Measurements from ENCODE around the gene MTA2.
"Not testable (repeated sequence)": the region's sequence is repeated elsewhere in the genome, so short reads cannot be mapped to it uniquely, and the experiment has no call there.

Gene MTA2

DNA sequence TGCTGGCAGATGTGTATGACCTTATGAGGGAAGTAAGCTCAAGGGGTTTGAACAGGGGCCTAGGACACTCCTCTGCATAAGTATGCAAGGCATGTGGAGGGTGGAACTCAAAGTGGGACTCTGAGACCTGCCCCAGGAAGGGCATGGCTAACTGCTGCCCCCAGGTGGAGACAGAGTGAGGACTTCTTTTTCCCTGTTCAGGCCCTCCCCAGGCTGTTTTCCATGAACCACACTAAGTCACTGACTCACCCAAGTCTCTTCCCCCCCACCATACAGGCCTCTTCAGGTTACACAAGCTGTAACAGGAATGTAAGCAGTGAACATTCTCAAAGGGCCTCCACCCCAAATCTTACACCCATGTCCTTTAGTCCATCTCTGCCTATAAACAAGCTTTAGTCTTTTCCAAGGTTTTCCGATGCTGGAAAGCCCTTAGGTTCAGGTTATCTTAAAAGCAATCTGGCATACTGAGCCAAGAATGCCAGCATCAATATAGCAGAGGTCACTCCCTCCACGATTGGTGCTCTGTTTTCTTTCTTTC lies 41.0 kb downstream of the MTA2 start:
- Mint-ChIP-seq H3K36me3 (peaks cover 45% of the 10 kb centered on the region), H3K4me1 (peaks cover 64% of the 10 kb centered on the region), H3K4me3 (no peak overlapping the region), H3K27me3 (no peaks in the 10 kb centered on the region), H3K9me3 (no peaks in the 10 kb centered on the region), H3K27ac (peak overlapping the region; percentile 80)
- peak; percentile 86 for DNase-seq
- CTCF ChIA-PET = interaction anchor here (0.7 to 11.7 kb wide), 23 partner anchors 9 to 179 kb away, joined by 3 to 276 read pairs (median 5); partner anchors contain the start of genes AHNAK, LRRN4CL, SCGB1A1 and TUT1

DNA sequence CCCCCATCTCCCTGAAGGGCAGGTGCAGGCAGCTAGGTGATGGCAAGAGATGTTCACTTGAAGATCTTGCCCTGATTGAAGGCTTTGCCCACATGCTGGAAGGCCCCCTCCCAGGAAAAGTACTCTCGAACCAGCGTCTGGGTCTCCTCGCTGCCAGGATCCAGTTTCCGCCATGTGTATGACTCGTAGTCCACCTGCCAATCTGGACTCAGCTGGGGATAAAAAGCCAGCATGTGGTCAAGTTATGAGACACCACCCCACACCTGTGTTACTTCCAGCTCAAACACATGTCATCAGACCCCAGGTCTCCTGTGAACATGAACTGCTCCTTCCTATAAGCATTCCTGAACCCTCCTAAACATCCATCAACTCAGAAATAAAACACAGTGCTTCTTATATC lies 42.0 kb downstream of the MTA2 start:
- H3K36me3 Mint-ChIP-seq = peaks cover 44% of the 10 kb centered on the region
- H3K9me3 Mint-ChIP-seq = not testable (repeated sequence)

DNA sequence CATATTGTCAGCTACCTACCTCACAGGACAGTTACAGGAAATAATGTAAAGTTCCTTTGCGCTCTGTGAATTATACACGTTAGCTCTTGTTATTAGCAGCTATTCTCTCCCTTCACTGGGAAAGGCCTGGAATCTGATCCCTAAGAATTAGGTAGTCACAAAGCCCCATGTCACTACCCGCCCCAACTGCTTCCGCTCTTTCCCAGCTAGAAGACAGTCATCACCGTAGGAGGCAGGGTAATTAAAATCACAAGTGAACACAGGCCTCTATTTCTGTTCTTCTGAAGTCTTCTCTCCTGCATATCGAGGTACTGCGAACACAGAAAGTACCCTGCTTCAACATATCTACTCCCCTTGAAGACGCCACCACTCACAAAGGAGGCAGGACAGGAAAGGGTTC lies 42.5 kb downstream of the MTA2 start:
- Mint-ChIP-seq H3K27me3 (no peaks in the 10 kb centered on the region), H3K4me1 (peaks cover 75% of the 10 kb centered on the region), H3K36me3 (peaks cover 44% of the 10 kb centered on the region), H3K27ac (peak overlapping the region; percentile 97), H3K4me3 (no peak overlapping the region), H3K9me3 (no peaks in the 10 kb centered on the region)
- no peak for DNase-seq
- CTCF ChIA-PET = interaction anchor here (0.7 to 11.7 kb wide), 8 partner anchors 12 to 186 kb away, joined by 3 to 276 read pairs (median 7); partner anchors contain the start of gene AHNAK

More for the DNA sequence above, 42.0 kb downstream of the MTA2 start:
- DNase-seq, H3K27me3 Mint-ChIP-seq, H3K4me3 Mint-ChIP-seq: not testable (repeated sequence)
- Mint-ChIP-seq H3K4me1 (peaks cover 71% of the 10 kb centered on the region), H3K27ac (peak overlapping the region; percentile 97)
- CTCF ChIA-PET = interaction anchor here (0.6 to 11.7 kb wide), 13 partner anchors 8 to 187 kb away, joined by 3 to 276 read pairs (median 6); partner anchors contain the start of genes AHNAK and TUT1

DNA sequence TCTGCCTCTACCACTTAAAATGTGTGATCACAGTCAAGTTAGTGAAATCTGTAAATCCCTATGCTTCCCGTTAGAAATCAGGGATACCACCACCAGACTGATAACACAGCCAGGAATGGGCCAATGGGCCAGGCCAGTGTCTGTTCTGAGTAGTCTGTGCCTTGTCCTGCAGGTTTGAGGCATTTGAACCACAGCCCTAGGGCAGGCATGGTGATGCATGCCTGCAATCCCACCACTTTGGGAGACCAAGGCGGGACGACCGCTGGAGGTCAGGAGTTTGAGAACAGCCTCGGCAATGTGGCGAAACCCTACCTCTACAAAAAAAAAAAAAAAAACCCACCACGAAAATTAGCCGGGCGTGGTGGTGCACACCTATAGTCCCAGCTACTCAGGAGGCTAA lies 43.0 kb downstream of the MTA2 start:
- H3K27me3 Mint-ChIP-seq = no peaks in the 10 kb centered on the region
- H3K9me3 Mint-ChIP-seq = no peaks in the 10 kb centered on the region
- no peak overlapping the region for H3K4me3 Mint-ChIP-seq
- H3K27ac Mint-ChIP-seq = peak overlapping the region; percentile 97
- H3K36me3 Mint-ChIP-seq = peaks cover 41% of the 10 kb centered on the region
- no peak for DNase-seq
- CTCF ChIA-PET = interaction anchor here (0.7 to 11.7 kb wide), 8 partner anchors 13 to 186 kb away, joined by 3 to 276 read pairs (median 7); partner anchors contain the start of gene AHNAK
- H3K4me1 Mint-ChIP-seq = peaks cover 78% of the 10 kb centered on the region

DNA sequence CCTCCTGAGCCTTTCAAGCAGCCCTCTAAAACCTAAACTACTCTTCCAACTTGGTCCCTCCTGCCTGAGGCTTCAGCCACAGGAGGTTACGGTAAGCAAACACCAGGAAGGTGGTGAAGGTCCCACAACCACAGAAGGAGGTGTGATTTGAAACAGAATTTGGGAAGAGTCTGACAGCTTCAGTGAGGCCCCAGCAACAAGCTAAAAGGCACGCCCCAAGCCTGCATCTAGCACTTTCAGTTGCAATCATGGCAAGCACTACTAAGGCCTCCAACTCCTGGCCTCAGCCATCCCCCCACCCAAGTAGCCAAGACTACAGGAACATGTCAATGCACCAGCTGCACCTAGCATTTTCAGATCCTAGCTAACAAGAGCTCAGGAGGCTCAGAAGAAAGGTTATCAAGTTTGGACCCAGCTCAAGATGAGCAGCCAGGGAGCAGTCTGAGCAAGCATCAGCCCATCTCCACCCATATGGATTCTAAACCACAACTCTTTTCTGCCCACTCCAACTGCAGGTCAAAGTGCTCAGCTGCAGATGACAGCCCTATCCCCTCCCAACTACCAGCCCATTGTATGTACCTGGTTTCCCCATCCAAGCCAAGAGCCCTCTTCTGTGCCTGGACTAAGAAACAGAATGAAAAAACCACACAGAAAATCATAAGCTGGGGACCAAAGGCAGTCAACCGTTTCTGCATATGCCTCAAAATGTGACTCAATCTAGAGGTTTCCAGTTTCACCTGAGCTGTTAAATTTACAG lies 44.6 kb downstream of the MTA2 start:
- peaks cover 35% of the 10 kb centered on the region for H3K36me3 Mint-ChIP-seq
- CTCF ChIA-PET = interaction anchor here (0.5 to 11.7 kb wide), 7 partner anchors 9 to 219 kb away, joined by 3 to 276 read pairs (median 7); partner anchors contain the start of gene AHNAK
- no peaks in the 10 kb centered on the region for H3K9me3 Mint-ChIP-seq
- H3K27ac Mint-ChIP-seq = peak overlapping the region; percentile 97
- peaks cover 90% of the 10 kb centered on the region for H3K4me1 Mint-ChIP-seq
- H3K4me3 Mint-ChIP-seq = peak overlapping the region; percentile 59
- H3K27me3 Mint-ChIP-seq = no peaks in the 10 kb centered on the region
- peak; percentile 85 for DNase-seq

DNA sequence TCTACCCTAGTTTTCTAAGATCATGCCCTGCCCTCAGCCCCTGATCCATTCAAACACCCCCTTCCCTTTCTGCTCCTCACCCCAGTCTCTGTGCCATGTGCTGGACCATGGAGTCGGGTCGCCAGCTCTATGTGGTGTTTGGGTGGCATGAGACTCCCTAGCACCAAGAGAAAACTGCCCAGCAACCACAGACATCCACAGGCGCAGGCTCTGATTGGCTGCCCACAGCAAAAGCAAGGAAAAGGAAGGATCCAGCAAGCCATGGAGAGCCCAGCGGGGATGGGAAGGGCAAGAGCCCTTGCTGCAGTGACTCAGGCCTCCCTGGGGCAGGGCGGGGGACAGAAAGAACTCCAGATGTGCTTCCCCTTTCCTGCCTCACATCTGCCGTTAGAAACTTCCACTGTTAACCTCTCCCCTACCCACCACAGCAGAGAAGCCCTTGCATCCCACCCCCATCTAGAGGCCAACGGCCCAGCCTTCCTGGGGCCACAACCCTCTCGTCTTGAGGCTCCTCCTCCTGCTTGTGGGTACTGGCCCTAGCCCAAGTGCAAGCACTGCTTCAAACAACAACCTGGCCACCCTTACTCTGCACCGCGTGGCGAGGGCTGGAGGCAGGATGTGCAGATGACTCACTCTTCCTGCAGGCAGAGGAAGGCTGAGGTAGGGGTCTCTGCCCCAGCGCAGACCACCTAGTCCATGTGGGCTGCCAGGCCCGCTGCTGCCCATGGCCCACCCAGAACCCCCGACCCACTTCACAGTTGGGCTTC lies 45.4 kb downstream of the MTA2 start:
- peak overlapping the region; percentile 97 for H3K27ac Mint-ChIP-seq
- peaks cover 31% of the 10 kb centered on the region for H3K36me3 Mint-ChIP-seq
- peak overlapping the region; percentile 59 for H3K4me3 Mint-ChIP-seq
- peaks cover 95% of the 10 kb centered on the region for H3K4me1 Mint-ChIP-seq
- H3K27me3 Mint-ChIP-seq = no peaks in the 10 kb centered on the region
- H3K9me3 Mint-ChIP-seq = no peaks in the 10 kb centered on the region
- DNase-seq = peak; percentile 93
- CTCF ChIA-PET = interaction anchor here (0.6 to 11.7 kb wide), 5 partner anchors 14 to 218 kb away, joined by 3 to 276 read pairs (median 12); partner anchors contain the start of genes AHNAK and TUT1

DNA sequence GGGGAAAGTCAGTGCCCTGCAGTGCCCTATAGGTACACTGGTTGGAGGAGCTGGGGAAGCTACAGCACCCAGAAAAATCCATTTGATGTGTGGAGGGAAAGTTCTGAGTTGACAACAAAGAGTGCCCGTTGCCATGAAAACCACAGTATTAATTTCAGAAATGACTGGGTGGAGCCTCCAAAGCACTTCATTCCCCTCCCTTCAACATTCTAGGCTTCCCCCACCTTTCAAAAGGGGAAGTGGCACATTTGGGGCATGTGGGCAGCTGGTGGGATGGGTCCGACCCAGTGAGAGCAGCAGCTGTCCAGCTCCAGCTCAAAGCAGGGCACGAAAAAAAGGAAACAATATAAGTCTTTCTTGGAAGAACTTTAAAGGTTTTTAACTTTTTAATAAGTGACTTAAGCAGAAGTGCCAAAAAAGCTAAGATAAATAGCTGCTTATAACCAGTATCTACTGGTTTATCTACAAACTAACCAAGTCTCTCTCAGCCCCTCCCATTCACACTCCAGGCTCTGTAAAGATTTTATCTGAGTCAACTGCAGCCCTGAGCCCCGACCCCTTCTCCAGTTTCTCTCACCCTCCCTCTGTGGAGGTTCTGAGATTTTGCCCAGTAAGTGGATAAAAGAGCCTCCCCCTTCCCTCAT lies 46.1 kb downstream of the MTA2 start:
- peak overlapping the region; percentile 97 for H3K27ac Mint-ChIP-seq
- H3K9me3 Mint-ChIP-seq = no peaks in the 10 kb centered on the region
- CTCF ChIA-PET = interaction anchor here (1.0 to 11.7 kb wide), 3 partner anchors 14 to 130 kb away, joined by 4 to 276 read pairs (median 147); partner anchors contain the start of genes AHNAK and TUT1
- H3K36me3 Mint-ChIP-seq = peaks cover 26% of the 10 kb centered on the region
- peaks cover 97% of the 10 kb centered on the region for H3K4me1 Mint-ChIP-seq
- H3K4me3 Mint-ChIP-seq = peak overlapping the region; percentile 59
- H3K27me3 Mint-ChIP-seq = peaks cover 6% of the 10 kb centered on the region
- peak; percentile 72 for DNase-seq

DNA sequence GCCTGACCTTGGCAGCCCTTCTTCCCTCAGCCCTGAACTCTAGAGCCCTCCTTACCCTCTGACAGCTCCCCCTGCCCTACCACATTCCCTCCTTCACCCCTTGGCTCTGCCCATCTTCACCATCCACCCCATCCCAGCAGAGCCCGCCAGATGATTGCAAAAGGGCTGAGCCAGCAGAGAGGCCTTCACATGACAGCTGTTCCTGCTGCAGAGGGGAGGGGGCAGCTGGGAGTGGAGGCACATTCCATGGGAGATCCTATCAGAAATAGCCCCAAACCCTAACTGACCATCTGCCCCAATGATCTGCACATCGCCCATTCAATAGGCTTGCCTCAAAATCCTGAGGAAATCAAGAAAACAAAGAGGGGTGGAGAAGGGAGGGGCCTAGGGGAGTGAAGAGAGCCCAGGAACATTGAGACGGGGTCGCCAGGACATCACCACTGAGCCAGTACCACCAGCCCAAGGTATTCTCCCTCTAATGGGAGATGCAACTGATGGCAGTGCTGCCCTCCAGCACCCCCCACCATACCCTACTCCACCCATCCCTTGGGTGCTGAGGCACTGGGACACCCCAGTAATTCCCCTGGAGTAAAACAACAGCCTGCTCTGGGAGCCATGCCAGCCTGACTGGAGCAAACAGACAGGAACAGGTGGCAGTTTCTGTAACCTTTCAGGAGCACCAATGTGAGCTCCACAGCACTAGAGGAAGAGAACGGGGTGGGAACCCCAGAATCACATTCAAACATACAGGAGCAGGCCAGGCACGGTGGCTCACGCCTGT lies 47.1 kb downstream of the MTA2 start:
- no peak for DNase-seq
- Mint-ChIP-seq H3K9me3 (no peaks in the 10 kb centered on the region), H3K4me1 (peaks cover 95% of the 10 kb centered on the region), H3K36me3 (peaks cover 16% of the 10 kb centered on the region), H3K27ac (peak overlapping the region; percentile 97), H3K27me3 (peaks cover 16% of the 10 kb centered on the region), H3K4me3 (peak overlapping the region; percentile 26)
- CTCF ChIA-PET = interaction anchor here (7.0 to 11.7 kb wide), 2 partner anchors 13 to 129 kb away, joined by 147 to 276 read pairs; partner anchors contain the start of gene AHNAK

DNA sequence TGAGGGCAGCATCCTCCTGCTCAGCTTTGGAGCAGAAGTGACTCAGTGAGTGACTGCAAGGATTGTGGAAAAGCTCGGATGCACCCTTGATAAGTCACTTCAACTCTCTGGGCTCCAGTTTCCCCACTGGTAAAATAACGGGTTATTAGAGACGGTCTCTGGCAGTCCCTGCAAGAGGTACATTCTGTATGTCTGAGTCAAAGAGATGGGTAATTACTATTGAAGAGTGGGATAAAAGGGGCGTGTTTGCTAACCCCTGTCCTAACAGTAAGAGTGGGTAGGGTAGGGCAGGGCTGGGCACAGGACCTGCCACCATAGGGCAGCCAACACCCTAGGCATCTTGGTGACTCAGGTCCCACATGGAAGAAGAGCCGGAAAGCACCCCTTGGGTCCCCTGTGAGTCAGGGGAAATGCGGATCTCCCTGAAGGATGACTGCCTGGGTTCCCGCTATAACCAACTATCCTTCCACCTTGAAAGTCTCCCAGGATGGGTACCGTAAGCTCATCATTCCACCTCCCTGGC lies 47.8 kb downstream of the MTA2 start:
- no peak for DNase-seq
- CTCF ChIA-PET = interaction anchor here (1.3 to 11.7 kb wide), 3 partner anchors 12 to 129 kb away, joined by 3 to 276 read pairs (median 16); partner anchors contain the start of gene AHNAK
- Mint-ChIP-seq H3K36me3 (peaks cover 11% of the 10 kb centered on the region), H3K9me3 (no peaks in the 10 kb centered on the region), H3K27ac (peak overlapping the region; percentile 97), H3K4me3 (peak overlapping the region; percentile 26), H3K4me1 (peaks cover 90% of the 10 kb centered on the region), H3K27me3 (peaks cover 22% of the 10 kb centered on the region)

DNA sequence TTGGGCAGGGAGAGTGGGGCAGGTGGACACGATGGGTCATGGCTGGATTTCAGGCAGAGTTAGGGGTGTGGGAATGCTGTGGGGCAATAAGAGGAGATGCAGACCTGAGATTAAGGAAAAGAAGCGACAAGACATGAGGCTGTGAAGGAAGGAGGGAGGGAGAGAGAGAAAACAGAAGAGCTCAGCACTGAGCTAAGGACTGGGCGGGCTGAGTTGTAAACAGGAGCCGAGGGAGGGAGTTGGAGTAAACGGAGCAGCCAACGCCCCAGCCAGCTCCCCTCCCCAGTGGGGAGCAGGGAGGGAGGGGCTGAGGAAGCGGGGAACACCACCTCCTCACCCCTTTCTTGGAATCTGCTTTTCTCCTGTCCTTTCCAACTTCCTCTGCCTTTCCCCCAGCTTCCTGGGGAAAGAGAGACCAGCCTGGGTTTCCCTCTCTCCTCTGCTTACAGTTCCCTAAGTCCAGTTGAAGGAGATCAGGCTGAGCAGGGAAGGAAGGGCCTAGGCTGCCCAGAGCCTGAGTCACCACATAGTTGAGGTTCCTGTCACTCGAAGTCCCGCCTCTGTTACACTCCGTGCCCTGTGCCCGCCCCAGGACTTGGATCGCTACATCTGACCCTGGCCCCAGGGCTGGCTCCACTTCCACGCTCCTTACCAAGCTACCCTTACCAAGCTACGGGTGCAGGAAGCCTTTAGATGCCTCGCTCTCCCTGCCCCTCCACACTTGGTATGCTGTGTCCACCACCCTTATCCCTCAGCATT lies 48.4 kb downstream of the MTA2 start:
- H3K4me1 Mint-ChIP-seq = peaks cover 85% of the 10 kb centered on the region
- peaks cover 29% of the 10 kb centered on the region for H3K27me3 Mint-ChIP-seq
- peak; percentile 83 for DNase-seq
- H3K27ac Mint-ChIP-seq = peak overlapping the region; percentile 97
- H3K9me3 Mint-ChIP-seq = no peaks in the 10 kb centered on the region
- peak overlapping the region; percentile 59 for H3K4me3 Mint-ChIP-seq
- CTCF ChIA-PET = interaction anchor here (0.8 to 11.7 kb wide), 6 partner anchors 7 to 158 kb away, joined by 3 to 276 read pairs (median 12); partner anchors contain the start of gene AHNAK
- H3K36me3 Mint-ChIP-seq = peaks cover 11% of the 10 kb centered on the region

DNA sequence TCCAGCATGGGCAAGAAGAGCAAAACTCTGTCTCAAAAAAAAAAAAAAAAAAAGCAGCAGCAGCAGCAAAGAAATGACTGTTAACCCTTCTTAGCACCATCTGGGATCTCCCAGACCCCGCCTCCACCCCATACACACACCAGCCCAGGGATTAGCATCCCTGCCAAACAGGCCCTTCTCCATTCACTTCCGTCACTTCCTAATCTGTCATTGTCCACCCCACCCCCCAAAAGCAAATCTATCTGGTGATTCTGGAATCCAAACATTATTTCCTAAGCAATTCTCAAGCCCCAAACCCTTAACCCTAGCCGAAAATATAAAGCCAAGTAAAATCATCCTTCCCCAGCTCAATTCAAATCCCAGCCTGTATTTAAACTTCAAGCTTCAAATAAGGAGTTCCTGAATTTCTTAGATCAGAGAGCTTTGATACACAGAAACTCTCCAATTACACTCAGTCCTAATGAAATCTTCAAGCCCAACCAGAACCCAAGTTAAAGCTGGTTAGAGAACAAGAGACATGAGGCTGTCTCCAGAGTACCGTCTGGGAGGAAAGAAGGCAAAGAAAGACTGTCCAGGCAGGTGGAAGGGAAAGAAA lies 49.1 kb downstream of the MTA2 start:
- Mint-ChIP-seq H3K27me3 (peaks cover 36% of the 10 kb centered on the region), H3K27ac (peak overlapping the region; percentile 97), H3K36me3 (peaks cover 8% of the 10 kb centered on the region), H3K9me3 (no peaks in the 10 kb centered on the region), H3K4me3 (peak overlapping the region; percentile 59), H3K4me1 (peaks cover 85% of the 10 kb centered on the region)
- DNase-seq = no peak
- CTCF ChIA-PET = interaction anchor here (0.8 to 11.7 kb wide), 6 partner anchors 8 to 158 kb away, joined by 3 to 276 read pairs (median 12); partner anchors contain the start of gene AHNAK

Data from activated naive CD4-positive, alpha-beta T cell treated with anti-CD3 and anti-CD28 coated beads, Interleukin-2, amount 10 ng/mL, durations not matched to agents 7 days and 5 days (primary cell).